ENCODE data around the gene SFSWAP. TPM values are rescaled to one million over a fixed set of nuclear protein-coding genes. Genes with fewer than 3 reads are reported as not detected.

SFSWAP gene
- total RNA-seq, 1 donor from 2014 or later, result 34.9 TPM

- TF ChIP-seq POLR2A (IDR thresholded peaks at IDR 0.05), result no peak
- TF ChIP-seq POLR2AphosphoS5 (IDR thresholded peaks at IDR 0.05; ENCODE audit: insufficient read depth in 1 of 2, low read depth in 1 of 2), result no peak
- no peak for TF ChIP-seq CTCF (IDR thresholded peaks at IDR 0.05)
- intact Hi-C loops (cut with DNase I), result no loop called here
- Histone ChIP-seq H3K36me3 (no peaks in the 10 kb centered on the region), H3K27me3 (no peaks in the 10 kb centered on the region), H3K27ac (no peak overlapping the region), H3K4me3 (no peak overlapping the region), H3K9me3 (no peaks in the 10 kb centered on the region), H3K4me1 (no peaks in the 10 kb centered on the region)
- no peak for DNase-seq (ENCODE audit: extremely low spot score in 2 of 2)
Observed at GRCh38 chr12:131845121-131845520, 134.2 kb downstream of the SFSWAP start.

GRCh38 chr12:131847456-131847855 is 136.6 kb downstream of the SFSWAP start:
- Histone ChIP-seq H3K36me3 (no peaks in the 10 kb centered on the region), H3K27me3 (no peaks in the 10 kb centered on the region), H3K27ac (no peak overlapping the region), H3K4me3 (no peak overlapping the region), H3K4me1 (peaks cover 4% of the 10 kb centered on the region), H3K9me3 (no peaks in the 10 kb centered on the region)
- intact Hi-C loops (cut with DNase I), result no loop called here
- no peak for DNase-seq (ENCODE audit: extremely low spot score in 2 of 2)
- TF ChIP-seq CTCF (IDR thresholded peaks at IDR 0.05) (no peak), POLR2A (IDR thresholded peaks at IDR 0.05) (no peak), POLR2AphosphoS5 (IDR thresholded peaks at IDR 0.05; ENCODE audit: insufficient read depth in 1 of 2, low read depth in 1 of 2) (no peak)

GRCh38 chr12:131848753-131849152 is 137.9 kb downstream of the SFSWAP start:
- Histone ChIP-seq H3K9me3 (no peaks in the 10 kb centered on the region), H3K27ac (no peak overlapping the region), H3K36me3 (no peaks in the 10 kb centered on the region), H3K4me1 (peaks cover 11% of the 10 kb centered on the region), H3K27me3 (no peaks in the 10 kb centered on the region), H3K4me3 (no peak overlapping the region)
- intact Hi-C loops (cut with DNase I), result no loop called here
- TF ChIP-seq POLR2A (IDR thresholded peaks at IDR 0.05) (no peak), CTCF (IDR thresholded peaks at IDR 0.05) (no peak), POLR2AphosphoS5 (IDR thresholded peaks at IDR 0.05; ENCODE audit: insufficient read depth in 1 of 2, low read depth in 1 of 2) (no peak)
- DNase-seq (ENCODE audit: extremely low spot score in 2 of 2), result no peak

Small RNA genes within 50 kb of the gene (small RNA-seq; reads per million reads assigned to genes)
- gene RNA5SP377 (not detected), gene RNA5SP378 (not detected), gene RNU6-1017P (not detected)

Other genes starting within 250 kb of the SFSWAP start
- gene MMP17, start 117.3 kb downstream of the SFSWAP start, total RNA-seq, result 5.2 TPM
- gene ULK1, start 183.5 kb downstream of the SFSWAP start, total RNA-seq, result 33.1 TPM
- gene PUS1, start 218.2 kb downstream of the SFSWAP start, total RNA-seq, result 37.6 TPM
- 35.6 TPM for gene EP400, start 238.9 kb downstream of the SFSWAP start, total RNA-seq